CD4-positive, alpha-beta T cell treated with Interleukin-4 for 1 hour (primary cell): Measurements from ENCODE around the gene SMAD1.
"Not testable (repeated sequence)": the region's sequence is repeated elsewhere in the genome, so short reads cannot be mapped to it uniquely, and the experiment has no call there.

ENCODE experiments used
- DNase-seq, 2 donors: peaks; one replicate each; pipeline ENCODE4 v3.0.0-alpha.2; 2020 to 2022

The SMAD1 gene

DNA sequence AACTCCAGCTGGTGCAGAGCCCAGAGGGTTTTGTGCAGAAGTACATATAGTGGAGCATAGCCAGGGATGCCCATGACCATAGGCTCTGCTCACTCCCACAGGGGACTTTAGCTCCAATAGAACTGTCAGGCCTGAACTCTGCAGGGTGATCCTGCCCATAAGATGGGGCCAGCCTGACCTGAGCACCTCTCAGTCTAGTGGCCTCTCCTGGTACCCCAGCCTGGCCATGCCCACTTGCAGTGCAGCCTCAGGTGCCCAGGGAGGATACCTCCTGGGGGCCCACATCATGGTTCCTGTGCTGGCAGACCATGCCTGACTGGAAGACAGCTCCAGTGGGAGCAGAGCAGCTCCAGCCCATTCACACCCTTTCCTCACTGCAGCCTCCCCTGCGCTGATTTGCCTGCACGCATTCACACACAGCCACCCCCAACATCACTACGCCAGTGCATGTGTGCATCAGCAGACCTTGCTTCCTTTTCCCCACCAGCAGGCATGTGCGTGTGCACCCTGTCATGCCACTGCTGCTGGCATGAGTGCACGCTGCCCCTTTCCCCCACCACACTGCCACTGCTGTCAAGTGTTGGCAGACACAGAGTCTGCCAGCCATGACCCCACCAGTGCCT is 84.5 kb downstream of the SMAD1 start:
- no peak for DNase-seq

DNA sequence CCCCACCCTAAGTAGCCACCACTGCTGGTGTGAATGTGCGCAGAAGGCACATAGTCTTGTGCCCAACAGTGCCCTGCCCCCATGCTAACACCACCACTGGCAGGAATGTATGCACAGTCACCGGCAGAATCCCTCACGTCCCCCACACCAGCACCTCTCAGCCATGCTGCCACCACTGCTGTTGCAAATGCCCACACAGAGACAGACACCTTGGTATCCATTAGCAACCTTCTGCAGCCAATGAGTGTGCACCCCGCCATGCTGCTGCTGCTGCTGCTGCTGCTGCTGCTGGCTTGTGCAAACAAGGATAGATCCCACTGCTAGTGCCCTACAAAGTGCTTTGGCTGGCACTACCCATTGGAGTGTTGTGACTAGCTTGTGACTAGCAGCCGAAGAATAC is 85.1 kb downstream of the SMAD1 start:
- DNase-seq = no peak

DNA sequence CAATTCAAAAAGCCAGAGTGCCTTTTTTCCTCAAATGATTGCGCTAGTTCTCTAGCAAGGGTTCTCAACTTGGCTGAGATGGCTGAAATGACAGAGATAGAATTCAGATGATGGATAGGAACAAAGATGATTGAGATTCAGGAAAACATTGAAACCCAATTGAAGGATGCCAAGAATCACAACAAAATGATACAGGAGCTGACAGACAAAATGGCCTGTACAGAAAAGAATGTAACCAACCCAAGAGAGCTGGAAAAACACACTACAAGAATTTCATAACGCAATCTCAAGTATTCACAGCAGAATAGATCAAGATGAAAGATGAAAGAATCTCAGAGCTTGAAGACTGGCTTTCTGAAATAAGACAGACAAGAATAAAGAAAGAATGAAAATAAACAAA is 85.9 kb downstream of the SMAD1 start:
- no peak for DNase-seq

DNA sequence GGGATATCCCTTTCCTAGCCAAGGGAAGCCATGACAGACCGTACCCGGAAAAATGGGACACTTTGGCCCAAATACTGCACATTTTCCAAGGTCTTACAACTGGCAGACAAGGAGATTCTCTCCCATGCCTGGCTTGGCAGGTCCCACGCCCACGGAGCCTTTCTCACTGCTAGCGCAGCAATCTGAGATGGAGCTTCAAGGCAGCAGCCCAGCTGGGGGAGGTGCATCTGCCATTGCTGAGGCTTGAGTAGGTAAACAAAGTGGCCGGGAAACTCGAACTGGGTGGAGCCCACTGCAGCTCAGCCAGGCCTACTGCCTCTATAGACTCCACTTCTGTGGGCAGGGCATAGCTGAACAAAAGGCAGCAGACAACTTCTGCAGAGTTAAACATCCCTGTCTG is 92.9 kb downstream of the SMAD1 start:
- not testable (repeated sequence) for DNase-seq

DNA sequence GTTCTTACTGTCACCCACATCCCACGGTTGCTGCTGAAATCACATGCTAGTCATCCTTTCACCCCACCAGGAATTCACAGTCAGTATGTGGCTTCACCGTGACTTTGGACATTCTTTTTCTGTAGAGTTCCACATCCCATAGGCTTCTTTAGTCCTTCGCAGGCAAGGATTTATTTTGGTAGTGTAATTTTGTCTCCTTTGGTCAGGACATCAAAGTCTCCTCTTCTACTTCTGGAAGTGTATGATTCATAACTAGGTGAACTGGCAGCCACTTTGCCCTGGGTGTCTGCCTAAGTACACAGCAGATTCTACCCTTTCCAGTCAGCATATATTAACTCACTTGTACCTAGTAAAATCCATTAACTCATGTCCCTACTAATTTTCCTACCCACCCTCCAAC is 99.3 kb downstream of the SMAD1 start:
- no peak for DNase-seq

DNA sequence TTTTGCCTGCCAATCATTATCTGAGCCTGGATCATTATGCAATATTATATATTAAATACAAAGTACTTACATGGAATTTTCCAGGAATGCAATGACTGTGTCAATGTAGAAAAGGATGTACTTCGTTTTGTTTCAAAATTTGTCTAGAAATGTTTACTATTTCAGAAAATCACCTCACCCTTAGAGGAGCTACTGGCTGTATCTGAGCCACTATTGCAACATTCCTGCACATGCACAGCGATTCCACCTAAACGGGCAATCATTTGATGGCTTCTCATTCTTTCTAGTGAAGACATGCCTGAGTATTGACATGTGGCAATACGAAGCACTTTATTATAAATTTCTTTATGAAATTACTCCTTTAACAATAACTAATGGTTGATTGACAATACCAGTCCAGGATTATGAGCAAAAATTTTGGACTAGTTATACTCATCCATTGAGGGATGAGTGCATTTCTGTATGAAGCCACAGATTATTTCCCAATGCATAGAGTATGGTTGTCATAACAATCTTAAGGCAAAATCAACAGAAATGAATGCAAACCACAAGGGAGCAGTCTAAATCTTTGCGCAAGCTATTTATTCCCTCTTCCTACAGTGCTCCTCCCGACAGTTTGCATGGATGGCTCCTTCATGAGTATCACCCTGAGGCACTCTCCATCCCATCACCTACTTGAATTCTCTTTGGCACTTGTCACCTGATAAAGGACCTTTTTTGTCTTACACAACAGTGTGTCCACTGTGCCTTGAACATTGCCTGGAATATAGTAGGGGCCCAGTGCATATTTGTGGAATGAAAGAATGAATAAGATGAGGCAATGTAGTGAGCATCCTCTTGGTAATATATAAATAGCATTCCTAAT is 101.8 kb downstream of the SMAD1 start:
- DNase-seq = no peak

DNA sequence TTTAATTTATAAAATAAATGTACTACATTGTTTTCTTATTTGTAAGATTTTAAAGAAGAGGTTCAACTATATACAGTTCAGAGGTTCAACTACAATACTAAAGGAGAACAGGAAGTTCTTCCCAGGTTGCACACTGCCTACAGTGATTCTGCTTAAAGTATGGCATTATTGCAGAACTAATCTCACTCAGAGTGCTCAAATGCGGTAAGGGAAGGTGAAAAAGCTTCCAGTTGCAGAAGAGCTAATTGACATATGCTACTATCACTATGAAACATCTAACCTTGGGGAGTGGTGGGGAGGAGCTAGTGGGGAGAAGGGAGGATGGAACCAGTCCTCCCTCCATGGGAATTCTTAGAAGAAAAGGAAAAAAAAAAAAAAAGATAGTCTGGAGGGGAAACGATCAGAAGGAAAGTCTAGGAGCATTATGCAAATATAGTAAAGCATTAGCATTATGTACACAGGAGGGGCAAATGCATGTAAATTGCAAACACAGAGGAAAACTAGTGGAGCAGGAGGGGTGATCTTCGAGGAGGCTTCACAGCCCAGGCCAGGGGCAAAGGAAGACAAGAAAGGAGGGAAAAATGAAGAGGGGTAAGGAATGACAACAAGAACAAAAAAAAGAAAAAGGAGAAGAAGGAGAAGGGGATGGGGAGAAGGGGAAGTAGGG is 105.6 kb downstream of the SMAD1 start:
- no peak for DNase-seq

DNA sequence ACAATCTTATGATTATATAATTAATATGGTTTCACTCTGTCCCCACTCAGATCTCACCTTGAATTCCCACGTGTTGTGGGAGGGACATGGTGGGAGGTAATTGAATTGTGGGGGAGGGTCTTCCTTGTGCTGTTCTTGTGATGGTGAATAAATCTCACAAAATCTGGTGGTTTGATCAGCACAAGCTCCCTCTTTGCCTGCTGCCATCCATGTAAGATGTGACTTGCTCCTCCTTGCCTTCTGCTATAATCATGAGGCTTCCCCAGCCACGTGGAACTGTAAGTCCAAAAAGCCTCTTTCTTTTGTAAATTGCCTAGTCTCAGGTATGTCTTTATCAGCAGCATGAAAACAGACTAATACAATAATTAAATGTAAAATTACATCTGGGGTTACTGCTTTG is 107.7 kb downstream of the SMAD1 start:
- DNase-seq = not testable (repeated sequence)

DNA sequence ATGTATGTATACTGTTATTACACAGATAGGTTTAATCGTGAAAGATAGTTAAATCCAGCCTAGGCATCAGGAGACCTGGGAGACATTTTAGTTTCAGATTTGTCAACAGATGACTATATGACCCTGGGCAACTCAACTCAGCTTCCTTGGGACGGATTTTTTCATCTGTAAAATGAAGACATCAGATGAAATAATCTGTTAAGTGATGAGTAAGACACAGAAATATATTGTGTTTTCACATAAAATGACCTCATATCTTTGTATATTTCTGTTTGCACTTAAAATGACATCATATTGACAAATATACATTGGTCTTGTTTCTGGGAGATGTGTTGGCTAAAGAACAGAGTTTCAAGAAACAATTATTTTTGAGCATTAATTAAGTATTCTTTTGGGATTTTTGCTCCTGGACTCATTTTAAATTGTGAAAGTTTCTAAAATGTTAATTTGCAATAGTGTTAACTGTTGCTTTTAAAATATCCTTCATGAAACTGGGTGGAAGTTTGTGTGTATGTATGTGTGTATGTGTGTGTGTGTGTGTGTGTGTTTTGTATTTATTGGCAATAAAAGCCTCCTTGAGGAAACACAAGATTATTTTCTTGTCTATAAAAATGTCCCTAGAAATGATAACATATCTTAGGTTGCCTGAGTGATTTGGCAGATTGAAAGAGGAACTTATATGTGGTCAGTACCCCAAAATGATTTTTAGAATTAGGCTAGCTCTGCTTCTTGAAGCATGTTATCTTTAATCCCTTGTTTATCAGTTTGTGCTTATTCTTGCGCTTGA is 108.5 kb downstream of the SMAD1 start:
- no peak for DNase-seq

DNA sequence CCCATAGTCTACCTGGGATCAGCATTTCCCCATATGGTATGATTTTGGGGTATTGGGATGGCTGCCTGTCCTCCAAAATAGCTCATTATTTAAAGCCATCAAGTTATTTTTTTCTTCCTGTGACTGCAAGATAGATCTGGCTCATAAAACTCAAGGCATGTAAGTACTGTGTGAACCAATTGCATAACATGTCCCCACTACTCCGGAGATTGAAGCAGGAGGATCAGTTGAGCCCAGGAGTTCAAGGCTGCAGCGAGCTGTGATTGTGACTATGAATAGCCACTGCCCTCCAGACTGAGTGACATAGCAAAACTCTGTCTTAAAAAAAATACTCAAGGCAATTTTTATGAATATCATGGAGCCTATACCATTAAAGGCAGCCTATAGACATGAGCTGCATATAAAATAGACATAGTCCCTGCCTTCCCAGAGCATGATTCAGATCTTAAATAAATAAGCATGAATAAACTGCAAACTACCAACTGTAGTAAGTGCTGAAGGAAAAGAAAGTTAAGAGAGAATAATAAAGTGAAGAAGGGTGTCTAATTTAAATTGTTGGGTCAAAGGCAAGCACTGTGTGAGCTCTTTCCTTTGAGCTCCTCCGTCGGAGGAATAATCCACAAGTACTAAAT is 120.6 kb downstream of the SMAD1 start:
- DNase-seq = no peak

DNA sequence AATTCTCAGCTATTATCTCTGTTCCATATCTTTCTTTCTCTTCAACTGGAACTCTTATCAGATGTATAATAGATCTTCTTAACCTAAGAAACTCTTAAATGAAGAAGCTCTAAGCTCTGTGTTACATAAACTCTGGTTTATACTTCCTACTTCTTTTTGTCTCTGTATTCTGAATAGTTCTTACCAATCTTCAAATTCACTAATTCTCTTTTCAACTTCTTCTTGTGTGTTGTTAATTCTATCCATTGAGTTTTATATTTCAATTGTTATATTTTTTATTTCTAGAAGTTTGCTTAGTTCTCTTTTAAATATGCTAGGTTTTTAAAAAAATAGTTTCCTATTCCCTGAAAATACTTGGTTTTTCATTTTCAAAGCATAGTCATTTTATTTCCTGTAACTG is 124.3 kb downstream of the SMAD1 start:
- no peak for DNase-seq
